K562 (cell line): ENCODE measurements around the gene ANKRD6. TPM values are rescaled to one million over a fixed set of nuclear protein-coding genes. Genes with fewer than 3 reads are reported as not detected.
A peak's percentile ranks its signal among the peaks of the same experiment; 100 is the strongest.

Source experiments
- DIDO1 ChIP-seq: fragments of 450-650 bp; IDR thresholded peaks from 2 replicates; pipeline ENCODE4 v1.6.1; 2016; ENCODE audit warnings: low read depth, missing biosample characterization, missing genetic modification characterization
- EP400 ChIP-seq: fragments of 450-650 bp; IDR thresholded peaks from 2 replicates; pipeline ENCODE4 v1.6.1; 2017; ENCODE audit warnings: antibody characterized with exemption, mild to moderate bottlenecking, moderate library complexity
- ETV5 ChIP-seq: sonication (generic); formaldehyde crosslinking; IDR thresholded peaks from 2 replicates; pipeline ENCODE4 v1.4.0; 2020; ENCODE audit warnings: low read depth, mild to moderate bottlenecking, missing genetic modification reagents
- POLR2A ChIP-seq: fragments of 450-650 bp; conservative IDR thresholded peaks from 2 replicates; pipeline ENCODE4 v1.6.1; 2016
- TEAD4 ChIP-seq, 2 experiments: sonication (generic) in 1 of 2; formaldehyde crosslinking in 1 of 2; IDR thresholded peaks; 2 replicates each; pipeline versions ENCODE4 v1.6.1 to v1.8.0; 2012 to 2022; ENCODE audit warnings: borderline replicate concordance in 1 of 2, inconsistent platforms in 1 of 2, low read length in 1 of 2, mild to moderate bottlenecking in 1 of 2, missing genetic modification reagents in 1 of 2
- polyA plus RNA-seq, 8 experiments: library from polyadenylated mRNA; depleted of rRNA in 4 of 8; stranded (reverse) in 5 of 8; unstranded in 3 of 8; fragments of >200 nt; fragmentation: Nextera tagmentation in 2 of 8; fragmentation: Illumina TruSeq in 1 of 8; extraction: Ambion mirVana in 2 of 8; extraction: Trizol in 1 of 8; gene quantifications; 2 replicates each; pipeline versions ENCODE4 v1.2.1 to v1.2.3, GENCODE V29; 2011 to 2014; ENCODE audit warnings: inconsistent platforms in 1 of 8, missing spikeins in 1 of 8
- total RNA-seq, 7 experiments: library from RNA; depleted of rRNA in 6 of 7; stranded (reverse); fragments of >200 nt in 6 of 7; fragmentation: Illumina TruSeq in 2 of 7; extraction: Trizol in 2 of 7; gene quantifications; 2 replicates each; pipeline versions ENCODE4 v1.2.1 to v1.2.3, GENCODE V29; 2011 to 2021; ENCODE audit warnings: low replicate concordance in 1 of 7
- TF ChIP-seq, protein P1 (sequence below): fragments of 450-650 bp; IDR thresholded peaks from 2 replicates; pipeline ENCODE4 v1.6.1; 2016; ENCODE audit warnings: mild to moderate bottlenecking, moderate library complexity
- TF ChIP-seq, protein P2 (sequence below): IDR thresholded peaks from 2 replicates; pipeline ENCODE4 v1.6.1; 2014; ENCODE audit warnings: antibody characterized with exemption
- TF ChIP-seq, protein P3 (sequence below), 3 experiments: IDR thresholded peaks in 2 of 3; conservative IDR thresholded peaks in 1 of 3; 2 replicates each; pipeline ENCODE4 v1.5.1; 2011 to 2012; ENCODE audit warnings: low read length in 3 of 3, mild to moderate bottlenecking in 3 of 3, control low read depth in 2 of 3, improper control_type of control experiment in 1 of 3, inconsistent platforms in 1 of 3, low read depth in 1 of 3, mixed read lengths in 1 of 3, moderate library complexity in 1 of 3; ENCODE audit not compliant: insufficient read depth in 2 of 3
- TF ChIP-seq, protein P4 (sequence below): sonication (generic); formaldehyde crosslinking; IDR thresholded peaks from 2 replicates; pipeline ENCODE4 v1.8.1; 2023; ENCODE audit warnings: mild to moderate bottlenecking, missing genetic modification reagents, moderate library complexity

ANKRD6 gene
- total and polyA plus RNA-seq, 9 of the 15 experiments (the other 6 are each of a cell fraction or from before 2014, with no cell fraction given) = 0.04 to 0.22 (median 0.08) TPM; not detected in 4

DNA sequence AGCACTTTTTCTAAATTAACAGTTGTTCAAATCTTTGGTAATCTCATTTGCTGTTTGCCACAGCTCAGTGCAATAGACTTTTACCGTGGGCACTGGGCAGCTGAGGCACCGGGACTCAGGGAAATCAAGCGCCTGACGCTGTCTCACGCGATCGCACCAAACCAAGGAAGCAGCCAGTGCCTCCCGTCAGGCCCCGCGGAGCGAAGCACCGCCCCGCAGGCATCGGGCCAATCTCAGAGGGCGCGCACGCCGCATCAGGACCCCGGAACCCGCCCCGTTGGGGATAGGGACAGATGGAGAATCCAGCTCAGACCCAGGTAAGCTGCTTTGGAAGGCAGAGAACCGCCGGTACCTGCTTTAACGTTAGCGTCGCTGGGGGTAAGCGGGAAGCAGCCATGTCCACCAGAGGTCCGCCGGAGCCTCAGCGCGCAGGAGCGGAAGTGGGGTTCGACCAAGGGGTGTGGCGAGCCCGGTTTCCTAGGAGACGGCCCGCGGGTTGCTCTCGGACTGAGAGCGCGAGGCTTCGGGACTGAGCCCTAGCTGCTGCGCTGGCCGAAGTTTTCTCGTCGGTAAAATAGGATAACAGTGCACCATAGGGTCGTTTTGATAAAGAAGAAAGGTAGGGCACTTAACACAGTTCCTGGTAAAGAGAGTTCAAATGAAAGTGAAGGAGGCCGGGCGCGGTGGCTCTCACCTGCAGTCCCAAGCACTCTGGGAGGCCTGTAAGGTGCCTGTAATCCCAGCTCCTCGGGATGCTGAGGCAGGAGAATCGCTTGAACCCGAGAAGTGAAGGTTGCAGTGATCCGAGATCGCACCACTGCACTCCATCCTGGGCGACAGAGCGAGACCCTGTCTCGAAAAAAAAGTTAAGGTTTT lies 205.6 kb downstream of the ANKRD6 start, which contains the start of gene LYRM2 (continued):
- TF ChIP-seq, protein P1, sequence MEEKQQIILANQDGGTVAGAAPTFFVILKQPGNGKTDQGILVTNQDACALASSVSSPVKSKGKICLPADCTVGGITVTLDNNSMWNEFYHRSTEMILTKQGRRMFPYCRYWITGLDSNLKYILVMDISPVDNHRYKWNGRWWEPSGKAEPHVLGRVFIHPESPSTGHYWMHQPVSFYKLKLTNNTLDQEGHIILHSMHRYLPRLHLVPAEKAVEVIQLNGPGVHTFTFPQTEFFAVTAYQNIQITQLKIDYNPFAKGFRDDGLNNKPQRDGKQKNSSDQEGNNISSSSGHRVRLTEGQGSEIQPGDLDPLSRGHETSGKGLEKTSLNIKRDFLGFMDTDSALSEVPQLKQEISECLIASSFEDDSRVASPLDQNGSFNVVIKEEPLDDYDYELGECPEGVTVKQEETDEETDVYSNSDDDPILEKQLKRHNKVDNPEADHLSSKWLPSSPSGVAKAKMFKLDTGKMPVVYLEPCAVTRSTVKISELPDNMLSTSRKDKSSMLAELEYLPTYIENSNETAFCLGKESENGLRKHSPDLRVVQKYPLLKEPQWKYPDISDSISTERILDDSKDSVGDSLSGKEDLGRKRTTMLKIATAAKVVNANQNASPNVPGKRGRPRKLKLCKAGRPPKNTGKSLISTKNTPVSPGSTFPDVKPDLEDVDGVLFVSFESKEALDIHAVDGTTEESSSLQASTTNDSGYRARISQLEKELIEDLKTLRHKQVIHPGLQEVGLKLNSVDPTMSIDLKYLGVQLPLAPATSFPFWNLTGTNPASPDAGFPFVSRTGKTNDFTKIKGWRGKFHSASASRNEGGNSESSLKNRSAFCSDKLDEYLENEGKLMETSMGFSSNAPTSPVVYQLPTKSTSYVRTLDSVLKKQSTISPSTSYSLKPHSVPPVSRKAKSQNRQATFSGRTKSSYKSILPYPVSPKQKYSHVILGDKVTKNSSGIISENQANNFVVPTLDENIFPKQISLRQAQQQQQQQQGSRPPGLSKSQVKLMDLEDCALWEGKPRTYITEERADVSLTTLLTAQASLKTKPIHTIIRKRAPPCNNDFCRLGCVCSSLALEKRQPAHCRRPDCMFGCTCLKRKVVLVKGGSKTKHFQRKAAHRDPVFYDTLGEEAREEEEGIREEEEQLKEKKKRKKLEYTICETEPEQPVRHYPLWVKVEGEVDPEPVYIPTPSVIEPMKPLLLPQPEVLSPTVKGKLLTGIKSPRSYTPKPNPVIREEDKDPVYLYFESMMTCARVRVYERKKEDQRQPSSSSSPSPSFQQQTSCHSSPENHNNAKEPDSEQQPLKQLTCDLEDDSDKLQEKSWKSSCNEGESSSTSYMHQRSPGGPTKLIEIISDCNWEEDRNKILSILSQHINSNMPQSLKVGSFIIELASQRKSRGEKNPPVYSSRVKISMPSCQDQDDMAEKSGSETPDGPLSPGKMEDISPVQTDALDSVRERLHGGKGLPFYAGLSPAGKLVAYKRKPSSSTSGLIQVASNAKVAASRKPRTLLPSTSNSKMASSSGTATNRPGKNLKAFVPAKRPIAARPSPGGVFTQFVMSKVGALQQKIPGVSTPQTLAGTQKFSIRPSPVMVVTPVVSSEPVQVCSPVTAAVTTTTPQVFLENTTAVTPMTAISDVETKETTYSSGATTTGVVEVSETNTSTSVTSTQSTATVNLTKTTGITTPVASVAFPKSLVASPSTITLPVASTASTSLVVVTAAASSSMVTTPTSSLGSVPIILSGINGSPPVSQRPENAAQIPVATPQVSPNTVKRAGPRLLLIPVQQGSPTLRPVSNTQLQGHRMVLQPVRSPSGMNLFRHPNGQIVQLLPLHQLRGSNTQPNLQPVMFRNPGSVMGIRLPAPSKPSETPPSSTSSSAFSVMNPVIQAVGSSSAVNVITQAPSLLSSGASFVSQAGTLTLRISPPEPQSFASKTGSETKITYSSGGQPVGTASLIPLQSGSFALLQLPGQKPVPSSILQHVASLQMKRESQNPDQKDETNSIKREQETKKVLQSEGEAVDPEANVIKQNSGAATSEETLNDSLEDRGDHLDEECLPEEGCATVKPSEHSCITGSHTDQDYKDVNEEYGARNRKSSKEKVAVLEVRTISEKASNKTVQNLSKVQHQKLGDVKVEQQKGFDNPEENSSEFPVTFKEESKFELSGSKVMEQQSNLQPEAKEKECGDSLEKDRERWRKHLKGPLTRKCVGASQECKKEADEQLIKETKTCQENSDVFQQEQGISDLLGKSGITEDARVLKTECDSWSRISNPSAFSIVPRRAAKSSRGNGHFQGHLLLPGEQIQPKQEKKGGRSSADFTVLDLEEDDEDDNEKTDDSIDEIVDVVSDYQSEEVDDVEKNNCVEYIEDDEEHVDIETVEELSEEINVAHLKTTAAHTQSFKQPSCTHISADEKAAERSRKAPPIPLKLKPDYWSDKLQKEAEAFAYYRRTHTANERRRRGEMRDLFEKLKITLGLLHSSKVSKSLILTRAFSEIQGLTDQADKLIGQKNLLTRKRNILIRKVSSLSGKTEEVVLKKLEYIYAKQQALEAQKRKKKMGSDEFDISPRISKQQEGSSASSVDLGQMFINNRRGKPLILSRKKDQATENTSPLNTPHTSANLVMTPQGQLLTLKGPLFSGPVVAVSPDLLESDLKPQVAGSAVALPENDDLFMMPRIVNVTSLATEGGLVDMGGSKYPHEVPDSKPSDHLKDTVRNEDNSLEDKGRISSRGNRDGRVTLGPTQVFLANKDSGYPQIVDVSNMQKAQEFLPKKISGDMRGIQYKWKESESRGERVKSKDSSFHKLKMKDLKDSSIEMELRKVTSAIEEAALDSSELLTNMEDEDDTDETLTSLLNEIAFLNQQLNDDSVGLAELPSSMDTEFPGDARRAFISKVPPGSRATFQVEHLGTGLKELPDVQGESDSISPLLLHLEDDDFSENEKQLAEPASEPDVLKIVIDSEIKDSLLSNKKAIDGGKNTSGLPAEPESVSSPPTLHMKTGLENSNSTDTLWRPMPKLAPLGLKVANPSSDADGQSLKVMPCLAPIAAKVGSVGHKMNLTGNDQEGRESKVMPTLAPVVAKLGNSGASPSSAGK = peak; percentile 88
- TF ChIP-seq, protein P2, sequence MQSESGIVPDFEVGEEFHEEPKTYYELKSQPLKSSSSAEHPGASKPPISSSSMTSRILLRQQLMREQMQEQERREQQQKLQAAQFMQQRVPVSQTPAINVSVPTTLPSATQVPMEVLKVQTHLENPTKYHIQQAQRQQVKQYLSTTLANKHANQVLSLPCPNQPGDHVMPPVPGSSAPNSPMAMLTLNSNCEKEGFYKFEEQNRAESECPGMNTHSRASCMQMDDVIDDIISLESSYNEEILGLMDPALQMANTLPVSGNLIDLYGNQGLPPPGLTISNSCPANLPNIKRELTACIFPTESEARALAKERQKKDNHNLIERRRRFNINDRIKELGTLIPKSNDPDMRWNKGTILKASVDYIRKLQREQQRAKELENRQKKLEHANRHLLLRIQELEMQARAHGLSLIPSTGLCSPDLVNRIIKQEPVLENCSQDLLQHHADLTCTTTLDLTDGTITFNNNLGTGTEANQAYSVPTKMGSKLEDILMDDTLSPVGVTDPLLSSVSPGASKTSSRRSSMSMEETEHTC = peak; percentile 46
- peak; percentile 75 for TF ChIP-seq ETV5
- TF ChIP-seq, protein P3, sequence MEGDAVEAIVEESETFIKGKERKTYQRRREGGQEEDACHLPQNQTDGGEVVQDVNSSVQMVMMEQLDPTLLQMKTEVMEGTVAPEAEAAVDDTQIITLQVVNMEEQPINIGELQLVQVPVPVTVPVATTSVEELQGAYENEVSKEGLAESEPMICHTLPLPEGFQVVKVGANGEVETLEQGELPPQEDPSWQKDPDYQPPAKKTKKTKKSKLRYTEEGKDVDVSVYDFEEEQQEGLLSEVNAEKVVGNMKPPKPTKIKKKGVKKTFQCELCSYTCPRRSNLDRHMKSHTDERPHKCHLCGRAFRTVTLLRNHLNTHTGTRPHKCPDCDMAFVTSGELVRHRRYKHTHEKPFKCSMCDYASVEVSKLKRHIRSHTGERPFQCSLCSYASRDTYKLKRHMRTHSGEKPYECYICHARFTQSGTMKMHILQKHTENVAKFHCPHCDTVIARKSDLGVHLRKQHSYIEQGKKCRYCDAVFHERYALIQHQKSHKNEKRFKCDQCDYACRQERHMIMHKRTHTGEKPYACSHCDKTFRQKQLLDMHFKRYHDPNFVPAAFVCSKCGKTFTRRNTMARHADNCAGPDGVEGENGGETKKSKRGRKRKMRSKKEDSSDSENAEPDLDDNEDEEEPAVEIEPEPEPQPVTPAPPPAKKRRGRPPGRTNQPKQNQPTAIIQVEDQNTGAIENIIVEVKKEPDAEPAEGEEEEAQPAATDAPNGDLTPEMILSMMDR (IDR thresholded peaks at IDR 0.05 in 2 of 3, conservative IDR thresholded peaks at IDR 0.05 in 1 of 3; ENCODE audit: insufficient read depth in 2 of 3, low read depth in 1 of 3, low read length in 3 of 3) = 0 out of 6 replicates have a peak, but pooled peaks of 1 of the 3 experiments have one; percentile 0
- peak; percentile 97 for TF ChIP-seq POLR2A
- TF ChIP-seq EP400 = peak; percentile 91
- no peak for TF ChIP-seq TEAD4 (IDR thresholded peaks at IDR 0.05; ENCODE audit: low read length)
- TF ChIP-seq TEAD4 (CRISPR knock-in tag; IDR thresholded peaks at IDR 0.05; ENCODE audit: borderline replicate concordance) = no peak
- TF ChIP-seq, protein P4, sequence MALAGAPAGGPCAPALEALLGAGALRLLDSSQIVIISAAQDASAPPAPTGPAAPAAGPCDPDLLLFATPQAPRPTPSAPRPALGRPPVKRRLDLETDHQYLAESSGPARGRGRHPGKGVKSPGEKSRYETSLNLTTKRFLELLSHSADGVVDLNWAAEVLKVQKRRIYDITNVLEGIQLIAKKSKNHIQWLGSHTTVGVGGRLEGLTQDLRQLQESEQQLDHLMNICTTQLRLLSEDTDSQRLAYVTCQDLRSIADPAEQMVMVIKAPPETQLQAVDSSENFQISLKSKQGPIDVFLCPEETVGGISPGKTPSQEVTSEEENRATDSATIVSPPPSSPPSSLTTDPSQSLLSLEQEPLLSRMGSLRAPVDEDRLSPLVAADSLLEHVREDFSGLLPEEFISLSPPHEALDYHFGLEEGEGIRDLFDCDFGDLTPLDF (CRISPR knock-in tag) = peak; percentile 76
- TF ChIP-seq DIDO1 (tag) = peak; percentile 48; the same call in 1 of the 2 replicates
